Motor neuron (in vitro differentiated cells): Measurements from ENCODE around the gene ZSWIM3. TPM values are rescaled to one million over a fixed set of nuclear protein-coding genes. Genes with fewer than 3 reads are reported as not detected.
A peak's percentile ranks its signal among the peaks of the same experiment; 100 is the strongest.
"Not testable (repeated sequence)": the region's sequence is repeated elsewhere in the genome, so short reads cannot be mapped to it uniquely, and the experiment has no call there.

Experiments
- ATAC-seq, 8 experiments: fragments of 200-7000 bp; cut with Tn5 transposase; replicated peaks in 6 of 8; 2 replicates each; pipeline ENCODE4 v1.8.0; 2021; ENCODE audit warnings: mild to moderate bottlenecking in 8 of 8, moderate library complexity in 8 of 8
- H3K27ac ChIP-seq, 2 donors: fragments of 250-450 bp; sonication (Bioruptor Pico); 2 replicates each; pipeline ENCODE4 v1.9.0; 2021; ENCODE audit warnings: antibody characterized with exemption in 2 of 2, mild to moderate bottlenecking in 2 of 2, moderate library complexity in 1 of 2
- H3K4me1 ChIP-seq, 2 donors: fragments of 250-450 bp; sonication (Bioruptor Pico); replicated peaks in 1 of 2; 2 replicates each; pipeline ENCODE4 v1.6.1; 2021; ENCODE audit warnings: antibody characterized with exemption in 2 of 2, mild to moderate bottlenecking in 2 of 2, moderate library complexity in 1 of 2
- H3K4me3 ChIP-seq, 5 donors: fragments of 250-450 bp; sonication (Bioruptor Pico); 2 replicates each; pipeline ENCODE4 v1.9.0; 2021; ENCODE audit warnings: antibody characterized with exemption in 5 of 5, mild to moderate bottlenecking in 5 of 5, moderate library complexity in 4 of 5
- WGBS, 10 experiments: fragments of 450-650 bp; shearing (Covaris generic); methylation state at CpG; one replicate each; pipeline ENCODE4 v1.0.0; 2022; 5-methylcytosine and 5-hydroxymethylcytosine counted together
- in situ Hi-C, 9 experiments: fragments of 400-800 bp; cut with MboI; loops; one replicate each; pipeline ENCODE4 v1.15.0; 2021; ENCODE audit warnings: low sequenced_read_pairs in 9 of 9, low pct_unique_long_range_greater_than_20kb in 2 of 9; ENCODE audit not compliant: unreplicated experiment in 9 of 9
- total RNA-seq, 8 experiments: library from RNA; unstranded; fragments of 300-600 nt; gene quantifications; 2 replicates each; pipeline versions ENCODE4 v1.2.3 to v1.2.4, GENCODE V29; 2022

The ZSWIM3 gene
- total RNA-seq, 8 experiments from 2014 or later, result 2.7 to 9.1 (median 7.7) TPM

DNA sequence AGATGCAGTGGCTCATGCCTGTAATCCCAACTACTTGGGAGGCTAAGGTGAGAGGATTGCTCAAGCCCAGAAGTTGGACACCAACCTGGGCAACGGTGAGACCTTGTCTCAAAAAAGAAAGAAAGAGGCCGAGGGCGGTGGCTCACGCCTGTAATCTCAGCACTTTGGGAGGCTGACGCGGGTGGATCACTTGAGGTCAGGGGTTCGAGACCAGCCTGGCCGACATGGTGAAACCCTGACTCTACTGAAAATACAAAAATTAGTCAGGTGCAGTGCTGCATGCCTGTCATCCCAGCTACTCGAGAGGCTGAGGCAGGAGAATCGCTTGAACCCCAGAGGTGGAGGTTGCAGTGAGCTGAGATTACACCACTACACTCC, 16.7 kb downstream of the ZSWIM3 start:
- H3K4me1 ChIP-seq, in situ Hi-C loops, ATAC-seq, H3K4me3 ChIP-seq, H3K27ac ChIP-seq: not testable (repeated sequence)
- WGBS, 10 experiments, result 82 to 95% (median 86%) methylated on average over 3 to 10 of the region's 10 CpGs; no CpG with 5 or more reads in 7 of the 10 experiments

DNA sequence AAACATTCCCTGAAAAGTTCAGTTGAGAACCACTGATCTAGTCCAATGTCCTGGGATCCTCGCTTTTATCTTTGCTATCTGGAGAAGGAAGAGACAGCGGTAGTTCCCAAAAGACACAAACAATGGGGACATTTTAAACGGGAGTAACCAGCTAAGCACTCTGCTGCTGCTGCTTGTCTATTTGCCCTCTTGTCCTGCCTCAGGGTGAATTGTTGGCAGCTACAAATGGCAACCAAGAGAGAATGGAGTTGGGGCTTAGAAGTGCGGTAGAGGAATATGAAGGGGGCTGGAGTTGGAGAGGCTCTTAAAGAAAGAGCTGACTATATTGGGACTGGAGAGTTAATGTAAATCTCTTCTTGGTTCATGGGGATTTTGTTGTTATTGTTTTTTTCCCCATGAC, 17.2 kb downstream of the ZSWIM3 start:
- ATAC-seq, result no peak
- Histone ChIP-seq H3K4me3 (no peak overlapping the region), H3K4me1 (no peaks in the 10 kb centered on the region), H3K27ac (no peak overlapping the region)
- in situ Hi-C loops, result no loop called here
- 17 to 100% (median 73%) methylated on average over 1 to 3 of the region's 4 CpGs; no CpG with 5 or more reads in 2 of the 10 experiments for WGBS, 10 experiments

DNA sequence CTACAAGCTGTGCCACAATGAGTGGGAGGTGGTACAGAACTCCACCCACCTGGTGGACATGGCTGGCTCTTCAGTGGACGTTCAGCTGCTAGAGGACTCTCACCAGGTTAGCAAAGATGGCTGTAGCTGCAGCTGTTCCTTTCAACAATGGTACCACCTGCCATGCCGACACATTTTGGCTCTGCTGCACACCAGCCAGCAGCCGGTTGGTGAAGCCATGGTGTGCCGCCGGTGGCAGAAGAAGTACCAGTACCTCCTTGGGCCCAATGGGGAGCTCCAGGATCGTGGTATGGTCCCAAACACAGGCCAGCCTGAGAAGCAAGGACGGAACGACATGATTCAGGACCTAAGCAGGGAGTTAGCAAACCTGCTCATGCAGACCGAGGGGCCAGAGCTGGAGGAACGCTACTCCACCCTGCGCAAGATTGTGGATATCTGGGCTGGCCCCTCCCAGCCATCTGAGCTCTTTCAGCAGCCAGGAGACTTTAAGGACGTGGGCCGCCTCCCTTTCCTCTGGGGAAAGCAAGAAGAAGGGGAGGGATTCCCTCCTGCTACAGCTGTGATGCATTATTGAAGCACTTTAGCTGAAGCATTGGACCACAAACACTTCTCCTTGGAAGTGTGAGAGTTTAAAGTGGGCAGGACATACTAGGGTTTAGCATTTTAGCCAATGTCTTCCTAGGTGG, 20.8 kb downstream of the ZSWIM3 start:
- Histone ChIP-seq H3K27ac (no peak overlapping the region), H3K4me1 (peaks cover 5 to 11% of the 10 kb centered on the region in 2 donors), H3K4me3 (no peak overlapping the region)
- in situ Hi-C loops, result no loop called here
- 5 to 100% (median 80%) methylated on average over 1 to 8 of the region's 13 CpGs; no CpG with 5 or more reads in 2 of the 10 experiments for WGBS, 10 experiments
- peak in 3 of 8 experiments; percentile 63 to 81 (median 77) for ATAC-seq

DNA sequence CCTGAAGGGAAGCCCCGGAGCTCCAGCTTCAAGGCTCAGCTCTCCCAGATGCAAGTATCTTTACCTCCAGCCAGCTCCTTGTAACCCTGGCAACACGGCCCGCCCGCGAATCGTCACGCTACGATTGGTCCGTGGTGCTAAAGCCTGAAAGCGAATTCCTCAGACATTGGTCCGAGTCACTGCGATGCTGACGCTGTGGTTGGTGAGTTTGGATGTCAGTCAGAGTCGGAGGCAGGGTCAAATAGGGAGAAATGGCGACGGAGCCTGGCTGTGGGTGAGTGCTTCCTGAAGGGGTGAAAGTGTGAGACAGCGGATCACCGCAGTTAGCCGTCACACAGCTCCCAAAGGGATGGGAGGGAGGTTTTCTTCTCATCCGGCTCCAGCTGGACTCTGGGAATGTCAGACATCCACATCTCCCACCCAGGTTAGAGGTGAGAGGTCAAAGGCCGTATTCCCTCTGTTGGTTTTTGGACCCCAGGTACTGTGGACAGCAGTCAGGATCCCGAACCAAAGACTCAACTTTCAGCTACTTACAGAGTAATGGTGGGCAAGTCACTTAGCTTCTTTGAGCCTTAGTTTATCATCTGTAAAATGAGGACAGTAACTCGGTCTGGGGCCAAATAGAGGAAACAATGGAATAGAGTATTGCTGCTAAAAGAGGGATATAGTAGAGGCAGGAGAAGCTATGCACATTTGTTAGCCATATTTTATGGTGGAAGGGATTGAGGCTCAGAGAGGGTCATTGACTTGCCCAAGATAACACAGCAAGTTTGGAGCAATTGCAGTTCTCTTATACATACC, 23.8 kb downstream of the ZSWIM3 start, which contains the start of gene ZSWIM1:
ZSWIM1 (plus strand) TSS at position 240 of the 801 bp plus-strand sequence. CDS start 1,366 bp downstream, outside the sequence.
- in situ Hi-C loops, result no loop called here
- Histone ChIP-seq H3K4me3 (peak within 1 kb of the TSS; percentile 42 to 80 (median 71)), H3K4me1 (peaks cover 5 to 11% of the 10 kb centered on the region in 2 donors), H3K27ac (peak within 1 kb of the TSS; percentile 68 to 76)
- ATAC-seq, result peak; percentile 75 to 100 (median 98)
- 0 to 2% (median 0%) methylated on average over 1 to 21 of the region's 23 CpGs for WGBS, 10 experiments

DNA sequence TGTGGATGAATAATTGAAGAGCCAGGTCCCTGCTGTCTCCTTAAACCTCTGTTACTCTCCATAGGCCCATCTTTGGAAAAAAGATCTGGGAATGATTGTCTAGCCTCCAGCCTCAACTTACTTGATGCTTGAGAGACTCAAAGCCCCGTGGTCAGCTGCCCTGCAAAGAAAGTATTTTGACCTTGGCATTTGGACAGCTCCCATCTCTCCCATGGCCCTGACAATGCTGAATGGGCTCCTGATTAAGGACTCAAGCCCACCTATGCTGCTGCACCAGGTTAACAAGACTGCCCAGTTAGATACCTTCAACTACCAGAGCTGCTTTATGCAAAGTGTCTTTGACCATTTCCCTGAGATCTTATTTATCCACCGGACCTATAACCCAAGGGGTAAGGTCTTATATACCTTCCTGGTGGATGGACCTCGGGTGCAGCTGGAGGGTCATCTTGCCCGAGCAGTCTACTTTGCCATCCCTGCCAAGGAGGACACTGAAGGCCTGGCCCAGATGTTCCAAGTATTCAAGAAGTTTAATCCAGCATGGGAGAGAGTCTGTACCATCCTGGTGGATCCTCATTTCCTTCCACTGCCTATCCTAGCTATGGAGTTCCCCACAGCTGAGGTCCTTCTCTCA, 25.2 kb downstream of the ZSWIM3 start:
- in situ Hi-C loops, result no loop called here
- no peak overlapping the region for H3K27ac ChIP-seq
- 60 to 92% (median 88%) methylated on average over 2 to 4 of the region's 4 CpGs; no CpG with 5 or more reads in 3 of the 10 experiments for WGBS, 10 experiments
- no peak for ATAC-seq
- H3K4me3 ChIP-seq, result no peak overlapping the region
- peaks cover 5 to 11% of the 10 kb centered on the region in 2 donors for H3K4me1 ChIP-seq

DNA sequence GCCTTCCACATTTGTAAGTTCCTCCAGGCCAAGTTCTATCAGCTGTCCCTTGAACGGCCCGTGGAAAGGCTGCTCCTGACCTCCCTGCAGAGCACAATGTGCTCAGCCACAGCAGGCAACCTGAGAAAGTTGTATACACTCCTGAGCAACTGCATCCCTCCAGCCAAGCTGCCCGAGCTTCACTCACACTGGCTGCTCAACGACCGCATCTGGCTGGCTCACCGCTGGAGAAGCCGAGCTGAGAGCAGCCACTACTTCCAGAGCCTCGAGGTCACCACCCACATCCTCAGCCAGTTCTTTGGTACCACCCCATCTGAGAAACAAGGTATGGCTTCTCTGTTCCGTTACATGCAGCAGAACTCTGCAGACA, 25.7 kb downstream of the ZSWIM3 start:
- peaks cover 5 to 11% of the 10 kb centered on the region in 2 donors for H3K4me1 ChIP-seq
- 80 to 100% (median 91%) methylated on average over 1 to 6 of the region's 9 CpGs; no CpG with 5 or more reads in 2 of the 10 experiments for WGBS, 10 experiments
- no peak overlapping the region for H3K27ac ChIP-seq
- no peak for ATAC-seq
- no peak overlapping the region for H3K4me3 ChIP-seq
- in situ Hi-C loops, result no loop called here

DNA sequence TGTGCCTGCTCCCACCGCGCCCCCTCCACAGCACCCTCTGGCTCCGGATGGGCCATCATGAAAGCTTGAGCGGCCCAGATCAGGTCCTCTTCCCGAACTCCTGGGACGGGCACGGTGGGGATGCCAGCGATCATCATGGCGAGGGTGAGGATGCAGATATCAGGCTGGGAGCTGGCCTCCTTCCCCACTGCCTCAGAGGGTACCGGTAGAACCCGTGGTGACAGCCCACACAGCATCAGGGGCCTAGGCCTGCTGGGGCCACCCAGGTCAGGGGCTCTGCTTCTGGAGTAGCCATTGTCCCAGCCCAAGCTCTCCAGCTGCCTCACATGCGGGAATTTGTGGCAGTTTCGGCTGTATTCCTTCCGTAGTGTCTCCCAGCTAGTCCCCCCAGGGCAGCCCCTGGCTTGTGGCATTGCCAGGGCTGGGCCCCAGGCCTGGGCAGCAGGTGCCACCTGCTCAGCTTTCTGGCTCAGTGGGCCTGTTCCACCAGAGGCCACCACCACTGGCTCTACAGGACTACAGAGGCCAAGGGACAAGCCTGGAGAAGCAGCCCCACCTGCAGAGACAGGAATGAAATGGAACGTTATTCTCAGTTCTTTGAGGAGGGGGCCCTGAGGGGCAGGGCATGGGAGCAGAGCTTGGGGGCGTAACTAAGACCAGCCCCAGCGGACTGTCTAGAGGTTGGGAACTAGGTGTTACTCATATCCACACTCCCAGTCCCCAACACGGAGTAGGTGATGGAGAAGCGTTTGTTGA, 29.4 kb downstream of the ZSWIM3 start:
- Histone ChIP-seq H3K4me3 (no peak overlapping the region), H3K27ac (no peak overlapping the region), H3K4me1 (peaks cover 12 to 15% of the 10 kb centered on the region in 2 donors)
- no peak for ATAC-seq
- in situ Hi-C loops, result no loop called here
- WGBS, 10 experiments, result 78 to 89% (median 80%) methylated on average over 2 to 5 of the region's 19 CpGs; no CpG with 5 or more reads in 7 of the 10 experiments

DNA sequence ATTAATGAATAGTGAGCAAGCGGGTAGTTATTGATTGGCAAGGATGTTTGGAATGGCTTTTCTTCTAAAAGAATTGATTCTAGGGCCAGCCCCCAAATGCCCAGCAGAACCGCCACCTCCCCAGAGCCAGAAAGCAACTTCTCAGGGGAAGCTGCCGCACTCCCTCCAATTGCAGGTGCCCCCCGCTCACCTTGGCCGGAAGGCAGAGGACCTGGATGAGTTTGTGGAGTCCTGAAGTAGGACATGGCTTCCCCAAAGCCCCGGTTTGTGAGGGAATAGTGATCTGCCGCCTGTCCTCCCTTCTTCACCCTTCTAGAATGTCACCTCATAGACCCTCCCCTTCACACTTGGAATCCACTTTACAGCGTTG, 29.9 kb downstream of the ZSWIM3 start, which contains the start of gene SPATA25:
SPATA25 (minus strand) TSS at position 277 of the 370 bp plus-strand sequence; CDS start at position 245, 32 bp downstream.
- WGBS, 10 experiments, result 94 to 96% methylated on average over 2 to 6 of the region's 8 CpGs; no CpG with 5 or more reads in 8 of the 10 experiments
- ATAC-seq, result no peak
- no peak within 1 kb of the TSS for H3K4me3 ChIP-seq
- H3K27ac ChIP-seq, result no peak within 1 kb of the TSS
- in situ Hi-C loops, result no loop called here
- H3K4me1 ChIP-seq, result peaks cover 15 to 16% of the 10 kb centered on the region in 2 donors

DNA sequence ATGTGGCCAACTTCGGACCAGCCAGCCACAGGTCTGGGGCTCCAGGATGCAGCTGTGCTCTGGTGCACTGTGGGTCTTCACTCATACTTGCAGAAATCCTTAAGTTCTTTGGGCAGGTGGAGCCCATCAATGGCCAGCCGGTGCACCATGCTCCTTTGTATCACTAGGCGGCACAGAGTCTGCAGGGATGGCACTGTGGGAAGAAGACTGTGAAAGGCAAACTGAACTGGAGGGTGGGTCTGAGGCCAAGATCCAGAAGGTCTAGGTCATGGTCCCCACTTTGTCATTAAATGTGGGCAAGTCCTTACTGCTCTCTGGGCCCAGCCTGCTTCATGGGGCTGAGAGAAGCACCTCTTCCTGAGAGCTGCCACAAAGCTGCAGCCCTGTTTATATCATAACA, 31.3 kb downstream of the ZSWIM3 start:
- in situ Hi-C loops, result no loop called here
- no peak for ATAC-seq
- 40 to 100% (median 93%) methylated on average over 1 to 3 of the region's 3 CpGs; no CpG with 5 or more reads in 4 of the 10 experiments for WGBS, 10 experiments
- no peak overlapping the region for H3K27ac ChIP-seq
- no peak overlapping the region for H3K4me3 ChIP-seq
- peaks cover 15 to 16% of the 10 kb centered on the region in 2 donors for H3K4me1 ChIP-seq

DNA sequence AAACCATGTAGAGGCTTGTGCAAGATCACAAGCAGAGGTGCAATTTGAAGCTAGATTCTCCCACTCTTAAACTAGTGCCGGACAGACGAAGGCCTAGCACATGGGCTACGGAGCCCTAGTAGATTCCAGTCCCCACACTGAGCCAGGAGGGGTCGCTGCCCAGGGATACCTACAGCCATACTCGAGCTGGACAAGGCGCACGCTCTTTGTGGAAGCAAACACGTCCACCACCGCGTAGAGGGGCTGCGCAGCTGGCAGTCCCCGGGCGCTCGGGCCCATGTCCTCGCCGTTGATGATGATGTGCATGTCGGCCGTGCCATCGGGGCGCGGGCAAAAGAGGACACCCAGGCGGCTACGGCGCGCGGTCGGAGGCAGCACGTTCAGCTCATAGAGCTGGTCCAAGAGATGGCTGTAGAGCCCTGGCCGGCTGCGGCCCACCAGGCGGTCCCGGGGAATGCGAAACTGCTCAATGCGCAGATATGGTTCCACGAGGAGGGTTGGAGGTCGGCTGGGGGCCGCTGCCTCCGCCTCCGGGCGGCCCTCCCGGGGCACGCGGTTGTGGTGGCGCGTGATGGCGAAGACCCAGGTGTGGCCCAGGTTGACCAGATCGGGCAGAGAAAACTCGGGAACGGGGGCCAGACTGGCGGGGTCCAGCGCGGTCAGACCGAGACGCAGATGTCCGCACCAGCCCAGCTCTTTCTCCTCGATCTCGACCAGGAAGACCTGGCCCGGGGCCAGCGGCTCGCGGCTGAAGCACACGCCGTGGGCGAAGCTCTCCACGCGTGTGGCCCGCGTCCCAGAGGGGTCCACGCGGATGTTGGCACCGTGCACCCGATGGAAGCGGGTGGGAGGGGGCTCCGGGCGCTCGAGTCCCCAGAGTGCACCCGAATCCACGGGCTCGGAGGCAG, 32.9 kb downstream of the ZSWIM3 start:
- WGBS, 10 experiments, result 0 to 45% (median 5%) methylated on average over 3 to 19 of the region's 79 CpGs; no CpG with 5 or more reads in 3 of the 10 experiments
- in situ Hi-C loops, result no loop called here

More for the DNA sequence above, 32.9 kb downstream of the ZSWIM3 start:
- peak; percentile 28 to 83 (median 73) for ATAC-seq
- Histone ChIP-seq H3K4me1 (peaks cover 15 to 16% of the 10 kb centered on the region in 2 donors), H3K4me3 (peak overlapping the region; percentile 68 to 85 (median 73)), H3K27ac (peak overlapping the region; percentile 85 to 97)
